Activated effector memory CD4-positive, alpha-beta T cell treated with Interleukin-2 at 50 U/mL for 16 hours (primary cell): ENCODE results near the gene ABTB1.
"Not testable (repeated sequence)": the region's sequence is repeated elsewhere in the genome, so short reads cannot be mapped to it uniquely, and the experiment has no call there.

Experiments
- DNase-seq: peaks from one replicate; pipeline ENCODE4 v3.0.0-alpha.2; 2020

ABTB1 gene

GRCh38 chr3:127651516-127652172 lies 21.1 kb upstream of the ABTB1 start:
- DNase-seq: no peak

GRCh38 chr3:127652246-127652995 lies 20.3 kb upstream of the ABTB1 start:
- no peak for DNase-seq

GRCh38 chr3:127654374-127654773 lies 18.4 kb upstream of the ABTB1 start:
- DNase-seq: no peak

GRCh38 chr3:127654993-127655392 lies 17.8 kb upstream of the ABTB1 start:
- DNase-seq: not testable (repeated sequence)

- no peak for DNase-seq
Measured at GRCh38 chr3:127655641-127656040, 17.1 kb upstream of the ABTB1 start.

GRCh38 chr3:127656906-127657305 lies 15.8 kb upstream of the ABTB1 start:
- no peak for DNase-seq

- no peak for DNase-seq
Measured at GRCh38 chr3:127658234-127658633, 14.5 kb upstream of the ABTB1 start.

GRCh38 chr3:127660621-127661251 lies 12.0 kb upstream of the ABTB1 start:
- no peak for DNase-seq

- no peak for DNase-seq
Measured at GRCh38 chr3:127661600-127661999, 11.2 kb upstream of the ABTB1 start.

GRCh38 chr3:127662001-127662469 lies 10.7 kb upstream of the ABTB1 start:
- no peak for DNase-seq

GRCh38 chr3:127663151-127663550 lies 9.6 kb upstream of the ABTB1 start:
- no peak for DNase-seq

- no peak for DNase-seq
Measured at GRCh38 chr3:127665165-127665564, 7.6 kb upstream of the ABTB1 start.

GRCh38 chr3:127665586-127665985 lies 7.2 kb upstream of the ABTB1 start:
- no peak for DNase-seq

- DNase-seq: no peak
Measured at GRCh38 chr3:127666676-127667075, 6.1 kb upstream of the ABTB1 start.

- DNase-seq: no peak
Measured at GRCh38 chr3:127667119-127667681, 5.6 kb upstream of the ABTB1 start.

GRCh38 chr3:127668906-127669305 lies 3.8 kb upstream of the ABTB1 start:
- no peak for DNase-seq

- DNase-seq: no peak
Measured at GRCh38 chr3:127669541-127670228, 3.1 kb upstream of the ABTB1 start.

- no peak for DNase-seq
Measured at GRCh38 chr3:127670229-127670559, 2.6 kb upstream of the ABTB1 start.

- DNase-seq: no peak
Measured at GRCh38 chr3:127670761-127671522, 1.8 kb upstream of the ABTB1 start.

- DNase-seq: peak; percentile 16
Measured at GRCh38 chr3:127671523-127672428, 976 bp upstream of the ABTB1 start.
